D721Med (cell line): ENCODE data around the gene KCTD16.

Experiments used
- DNase-seq: peaks from one replicate; pipeline ENCODE4 v3.0.0; 2011; ENCODE audit warnings: low spot score; ENCODE audit not compliant: insufficient read length
- FAIRE-seq: peaks from 2 replicates; lab custom pipeline; 2011; peaks lifted over from hg19 to GRCh38; lab: Jason Lieb, UNC
- CTCF ChIP-seq: IDR thresholded peaks from 2 replicates; pipeline ENCODE4 v1.5.1; 2012; ENCODE audit warnings: mild to moderate bottlenecking, control low read depth; ENCODE audit not compliant: insufficient read depth; ENCODE audit errors: missing control alignments

The KCTD16 gene

GRCh38 chr5:144315026-144315425 lies 144.4 kb downstream of the KCTD16 start:
- no peak for FAIRE-seq
- DNase-seq, result no peak
- no peak for TF ChIP-seq CTCF

GRCh38 chr5:144315994-144316634 lies 145.4 kb downstream of the KCTD16 start:
- DNase-seq, result no peak
- TF ChIP-seq CTCF, result no peak
- no peak for FAIRE-seq

- no peak for FAIRE-seq
- no peak for DNase-seq
- no peak for TF ChIP-seq CTCF
Observed at GRCh38 chr5:144318011-144318410, 147.3 kb downstream of the KCTD16 start.

GRCh38 chr5:144318460-144318859 lies 147.8 kb downstream of the KCTD16 start:
- no peak for TF ChIP-seq CTCF
- no peak for DNase-seq
- FAIRE-seq, result no peak

- no peak for TF ChIP-seq CTCF
- no peak for FAIRE-seq
- no peak for DNase-seq
Observed at GRCh38 chr5:144323181-144323580, 152.5 kb downstream of the KCTD16 start.

- FAIRE-seq (no peak), DNase-seq (no peak)
- no peak for TF ChIP-seq CTCF
Observed at GRCh38 chr5:144325532-144325931, 154.9 kb downstream of the KCTD16 start.

- no peak for DNase-seq
- no peak for FAIRE-seq
Observed at GRCh38 chr5:144328494-144328893, 157.8 kb downstream of the KCTD16 start.

More at GRCh38 chr5:144328494-144328893, 157.8 kb downstream of the KCTD16 start:
- TF ChIP-seq CTCF, result no peak
